ENCODE results near the gene ACOT11. TPM values are rescaled to one million over a fixed set of nuclear protein-coding genes. Genes with fewer than 3 reads are reported as not detected.

Gene ACOT11
- total RNA-seq, 2 donors from 2014 or later, result 1.4 to 1.5 TPM

GRCh38 chr1:54594463-54594862, 46.4 kb downstream of the ACOT11 start:
- Mint-ChIP-seq H3K27me3 (ENCODE audit: low read depth) (no peaks in the 10 kb centered on the region), H3K27ac (no peak overlapping the region), H3K4me3 (no peak overlapping the region), H3K4me1 (ENCODE audit: low read depth) (no peaks in the 10 kb centered on the region), H3K36me3 (ENCODE audit: insufficient read depth in 2 of 2) (no peaks in the 10 kb centered on the region), H3K9me3 (no peaks in the 10 kb centered on the region)
- no peak for DNase-seq
- no peak for ATAC-seq (replicated peaks in 1 of 2)

GRCh38 chr1:54595956-54596498, 48.0 kb downstream of the ACOT11 start:
- no peak overlapping the region for H3K4me3 Mint-ChIP-seq
- no peaks in the 10 kb centered on the region for H3K4me1 Mint-ChIP-seq (ENCODE audit: low read depth)
- no peaks in the 10 kb centered on the region for H3K27me3 Mint-ChIP-seq (ENCODE audit: low read depth)
- ATAC-seq (replicated peaks in 1 of 2), result no peak
- no peaks in the 10 kb centered on the region for H3K36me3 Mint-ChIP-seq (ENCODE audit: insufficient read depth in 2 of 2)
- H3K27ac Mint-ChIP-seq, result no peak overlapping the region
- no peaks in the 10 kb centered on the region for H3K9me3 Mint-ChIP-seq
- no peak for DNase-seq

DNA sequence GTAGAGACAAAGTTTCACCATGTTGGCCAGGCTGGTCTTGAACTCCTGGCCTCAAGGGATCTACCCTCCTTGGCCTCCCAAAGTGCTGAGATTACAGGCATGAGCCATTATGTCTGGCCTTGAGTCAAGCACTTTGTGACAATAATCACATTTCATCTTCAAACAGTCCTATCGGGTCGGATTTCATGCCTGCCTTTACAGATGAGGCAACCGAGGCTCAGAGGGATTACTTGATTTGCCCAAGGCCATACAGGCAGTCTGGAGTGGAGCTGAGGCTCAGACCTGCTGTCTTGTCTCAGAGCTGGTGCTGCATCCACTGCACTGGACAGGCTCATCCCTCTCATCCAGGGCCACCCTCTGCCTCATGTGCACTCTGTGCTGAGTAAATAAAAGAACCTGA, 48.7 kb downstream of the ACOT11 start:
- H3K4me3 Mint-ChIP-seq, result no peak overlapping the region
- DNase-seq, result no peak
- no peaks in the 10 kb centered on the region for H3K4me1 Mint-ChIP-seq (ENCODE audit: low read depth)
- H3K27ac Mint-ChIP-seq, result no peak overlapping the region
- H3K9me3 Mint-ChIP-seq, result no peaks in the 10 kb centered on the region
- no peak for ATAC-seq (replicated peaks in 1 of 2)
- no peaks in the 10 kb centered on the region for H3K27me3 Mint-ChIP-seq (ENCODE audit: low read depth)
- H3K36me3 Mint-ChIP-seq (ENCODE audit: insufficient read depth in 2 of 2), result no peaks in the 10 kb centered on the region

GRCh38 chr1:54597455-54598030, 49.5 kb downstream of the ACOT11 start:
- H3K36me3 Mint-ChIP-seq (ENCODE audit: insufficient read depth in 2 of 2), result no peaks in the 10 kb centered on the region
- no peak for ATAC-seq (replicated peaks in 1 of 2)
- H3K27me3 Mint-ChIP-seq (ENCODE audit: low read depth), result no peaks in the 10 kb centered on the region
- no peak overlapping the region for H3K27ac Mint-ChIP-seq
- no peak for DNase-seq
- no peak overlapping the region for H3K4me3 Mint-ChIP-seq
- no peaks in the 10 kb centered on the region for H3K9me3 Mint-ChIP-seq
- no peaks in the 10 kb centered on the region for H3K4me1 Mint-ChIP-seq (ENCODE audit: low read depth)

DNA sequence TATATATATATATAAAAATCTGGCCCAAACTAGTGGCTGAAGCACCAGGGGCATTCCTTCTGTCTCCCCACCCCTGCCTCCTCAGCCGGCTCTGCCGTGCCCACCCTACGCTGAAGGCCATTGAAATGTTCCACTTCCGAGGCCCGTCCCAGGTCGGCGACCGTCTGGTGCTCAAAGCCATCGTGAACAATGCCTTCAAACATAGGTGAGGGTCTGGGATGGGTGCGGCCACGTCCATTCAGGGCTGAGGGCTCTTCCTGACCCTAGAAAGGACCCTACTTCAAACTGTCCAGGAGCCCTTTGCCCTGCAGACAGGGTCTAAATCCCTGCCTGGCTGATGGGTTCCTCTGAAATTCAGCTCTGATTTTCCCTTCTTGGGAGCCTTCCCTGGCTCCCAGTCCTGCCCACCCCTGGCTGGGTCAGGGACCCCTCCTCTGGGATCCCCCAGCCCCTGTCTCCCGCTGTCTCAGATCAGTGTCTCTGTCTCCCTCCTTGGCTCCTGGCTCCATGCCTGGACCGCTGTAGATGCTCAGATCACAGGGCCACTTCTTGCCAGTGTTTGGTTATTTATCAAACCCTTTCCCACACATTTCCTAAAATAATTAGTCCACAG, 51.3 kb downstream of the ACOT11 start:
- H3K4me1 Mint-ChIP-seq (ENCODE audit: low read depth), result peaks cover 3% of the 10 kb centered on the region
- ATAC-seq (replicated peaks in 1 of 2) (no peak), DNase-seq (no peak)
- no peak overlapping the region for H3K4me3 Mint-ChIP-seq
- H3K27me3 Mint-ChIP-seq (ENCODE audit: low read depth), result no peaks in the 10 kb centered on the region
- H3K36me3 Mint-ChIP-seq (ENCODE audit: insufficient read depth in 2 of 2), result no peaks in the 10 kb centered on the region
- H3K27ac Mint-ChIP-seq, result no peak overlapping the region
- H3K9me3 Mint-ChIP-seq, result no peaks in the 10 kb centered on the region

GRCh38 chr1:54600947-54601721, 53.1 kb downstream of the ACOT11 start:
- ATAC-seq (replicated peaks in 1 of 2), result no peak
- no peaks in the 10 kb centered on the region for H3K36me3 Mint-ChIP-seq (ENCODE audit: insufficient read depth in 2 of 2)
- H3K27me3 Mint-ChIP-seq (ENCODE audit: low read depth), result no peaks in the 10 kb centered on the region
- H3K9me3 Mint-ChIP-seq, result no peaks in the 10 kb centered on the region
- H3K4me3 Mint-ChIP-seq, result no peak overlapping the region
- peaks cover 13% of the 10 kb centered on the region for H3K4me1 Mint-ChIP-seq (ENCODE audit: low read depth)
- no peak for DNase-seq
- no peak overlapping the region for H3K27ac Mint-ChIP-seq

DNA sequence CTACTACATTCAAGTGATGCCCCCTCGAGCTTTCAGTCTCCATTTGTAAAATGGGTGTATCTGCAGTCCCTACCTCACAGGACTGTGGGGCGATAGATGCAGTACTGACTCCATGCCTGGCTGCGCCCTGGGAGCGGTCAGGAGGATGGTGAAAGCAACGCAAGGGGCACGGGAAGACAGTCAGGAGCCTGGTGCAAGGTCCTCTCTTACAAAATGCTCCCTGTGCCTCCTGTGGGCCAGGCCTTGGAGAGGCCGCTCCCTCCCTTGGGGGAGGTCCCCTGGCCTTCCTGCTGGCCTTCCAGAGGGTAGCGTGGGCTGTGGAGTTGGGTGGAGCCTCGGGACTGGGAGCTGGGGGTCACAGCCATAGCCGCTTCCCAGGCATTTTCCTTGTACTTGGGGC, 53.7 kb downstream of the ACOT11 start:
- Mint-ChIP-seq H3K9me3 (no peaks in the 10 kb centered on the region), H3K4me3 (no peak overlapping the region), H3K36me3 (ENCODE audit: insufficient read depth in 2 of 2) (no peaks in the 10 kb centered on the region), H3K4me1 (ENCODE audit: low read depth) (peaks cover 13% of the 10 kb centered on the region), H3K27me3 (ENCODE audit: low read depth) (no peaks in the 10 kb centered on the region), H3K27ac (no peak overlapping the region)
- DNase-seq, result no peak
- no peak for ATAC-seq (replicated peaks in 1 of 2)

DNA sequence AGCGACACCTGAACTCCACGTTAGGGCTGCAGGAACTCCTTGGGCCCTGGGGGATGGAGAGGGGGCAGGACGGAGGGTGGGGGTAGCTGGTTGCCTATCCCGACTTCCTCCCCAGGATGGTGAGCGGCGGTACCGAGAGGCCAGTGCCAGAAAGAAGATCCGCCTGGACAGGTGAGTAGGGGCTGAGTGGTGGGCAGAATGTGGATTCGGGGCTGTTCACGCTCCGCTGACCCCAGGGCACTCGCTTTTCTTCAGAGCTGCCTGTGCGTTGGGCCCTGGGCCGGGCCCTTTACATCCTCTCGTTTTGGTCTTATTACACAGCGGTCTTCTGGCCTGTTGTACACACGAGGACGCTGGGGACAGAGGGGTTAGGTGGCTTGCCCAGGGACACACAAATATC, 54.5 kb downstream of the ACOT11 start:
- H3K9me3 Mint-ChIP-seq, result no peaks in the 10 kb centered on the region
- no peak for DNase-seq
- H3K4me1 Mint-ChIP-seq (ENCODE audit: low read depth), result peaks cover 13% of the 10 kb centered on the region
- no peak overlapping the region for H3K27ac Mint-ChIP-seq
- H3K36me3 Mint-ChIP-seq (ENCODE audit: insufficient read depth in 2 of 2), result no peaks in the 10 kb centered on the region
- no peak for ATAC-seq (replicated peaks in 1 of 2)
- no peaks in the 10 kb centered on the region for H3K27me3 Mint-ChIP-seq (ENCODE audit: low read depth)
- no peak overlapping the region for H3K4me3 Mint-ChIP-seq

- Mint-ChIP-seq H3K4me3 (no peak overlapping the region), H3K9me3 (no peaks in the 10 kb centered on the region), H3K36me3 (ENCODE audit: insufficient read depth in 2 of 2) (no peaks in the 10 kb centered on the region), H3K27ac (no peak overlapping the region), H3K4me1 (ENCODE audit: low read depth) (peaks cover 13% of the 10 kb centered on the region), H3K27me3 (ENCODE audit: low read depth) (no peaks in the 10 kb centered on the region)
- DNase-seq, result no peak
- ATAC-seq (replicated peaks in 1 of 2), result no peak
Observed at GRCh38 chr1:54603241-54603640, 55.2 kb downstream of the ACOT11 start.

- ATAC-seq (replicated peaks in 1 of 2) (no peak), DNase-seq (no peak)
- Mint-ChIP-seq H3K9me3 (no peaks in the 10 kb centered on the region), H3K27ac (no peak overlapping the region), H3K4me1 (ENCODE audit: low read depth) (peaks cover 13% of the 10 kb centered on the region), H3K27me3 (ENCODE audit: low read depth) (no peaks in the 10 kb centered on the region), H3K4me3 (no peak overlapping the region), H3K36me3 (ENCODE audit: insufficient read depth in 2 of 2) (no peaks in the 10 kb centered on the region)
Observed at GRCh38 chr1:54604051-54604450, 56.0 kb downstream of the ACOT11 start.

GRCh38 chr1:54604572-54605370, 56.7 kb downstream of the ACOT11 start:
- Mint-ChIP-seq H3K36me3 (ENCODE audit: insufficient read depth in 2 of 2) (no peaks in the 10 kb centered on the region), H3K4me3 (no peak overlapping the region), H3K4me1 (ENCODE audit: low read depth) (peaks cover 13% of the 10 kb centered on the region), H3K9me3 (no peaks in the 10 kb centered on the region), H3K27ac (no peak overlapping the region), H3K27me3 (ENCODE audit: low read depth) (no peaks in the 10 kb centered on the region)
- peak; percentile 70 to 75 for ATAC-seq (replicated peaks in 1 of 2)
- peak; percentile 17 to 24 for DNase-seq

DNA sequence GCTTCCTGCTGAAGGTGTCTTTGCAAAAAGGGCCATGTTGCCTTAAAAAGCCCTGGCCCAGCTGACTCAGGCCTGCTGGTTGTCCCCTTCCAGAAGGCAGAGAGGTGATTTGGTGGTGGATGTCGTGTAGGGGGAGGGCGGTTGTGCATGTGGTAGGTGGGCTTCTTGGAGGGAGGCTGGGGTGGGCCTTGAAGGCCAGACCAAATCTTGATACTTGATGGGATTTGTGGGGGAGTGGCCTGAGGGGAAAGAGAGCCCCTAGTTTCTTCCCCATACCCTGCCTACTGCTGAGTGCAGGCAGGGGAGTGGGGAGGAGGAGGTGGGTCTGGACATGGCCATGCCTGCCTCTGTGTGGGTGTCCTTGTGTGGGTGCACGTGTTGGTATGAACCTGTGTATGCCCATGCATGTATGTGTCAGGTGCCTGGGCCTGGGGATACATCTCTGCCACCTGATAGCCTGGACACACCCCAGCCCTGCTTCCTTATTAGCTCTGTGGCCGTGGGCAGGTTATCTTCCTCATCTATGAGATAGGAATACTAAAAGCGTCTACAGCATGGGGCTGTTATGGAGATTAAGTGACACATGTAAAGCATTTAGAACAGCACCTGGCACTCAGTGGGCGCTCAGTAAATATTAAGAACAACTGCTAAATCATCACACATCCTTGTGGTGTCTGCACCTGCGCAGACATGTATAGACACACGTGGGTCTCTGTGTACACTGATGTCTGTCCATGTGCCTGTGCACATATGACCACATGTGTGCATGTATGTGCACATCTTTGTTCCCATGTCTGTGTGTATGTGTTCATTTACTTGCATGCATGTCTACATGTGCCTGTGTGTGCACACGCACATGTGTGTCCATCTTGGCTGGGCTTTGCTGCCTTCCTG, 58.3 kb downstream of the ACOT11 start:
- Mint-ChIP-seq H3K27ac (no peak overlapping the region), H3K27me3 (ENCODE audit: low read depth) (no peaks in the 10 kb centered on the region), H3K4me1 (ENCODE audit: low read depth) (peaks cover 13% of the 10 kb centered on the region), H3K4me3 (no peak overlapping the region), H3K9me3 (no peaks in the 10 kb centered on the region), H3K36me3 (ENCODE audit: insufficient read depth in 2 of 2) (no peaks in the 10 kb centered on the region)
- no peak for DNase-seq
- no peak for ATAC-seq (replicated peaks in 1 of 2)

Data from activated T-cell treated with anti-CD3 and anti-CD28 coated beads, Interleukin-2, amount 50 U/mL, for 72 hours (primary cell).